Ammon's horn (tissue), 1 donor: ENCODE results near the gene SLF1.

Experiments
- DNase-seq: peaks from one replicate; pipeline ENCODE4 v3.0.0-alpha.2; 2016; ENCODE audit warnings: low spot score

SLF1 gene

GRCh38 chr5:94661086-94661485 is 42.6 kb downstream of the SLF1 start:
- DNase-seq: peak; percentile 58

GRCh38 chr5:94667937-94668336 is 49.5 kb downstream of the SLF1 start:
- DNase-seq: no peak

GRCh38 chr5:94670726-94671125 is 52.3 kb downstream of the SLF1 start:
- DNase-seq: no peak

- no peak for DNase-seq
These were observed 54.3 kb downstream of the SLF1 start for GRCh38 chr5:94672746-94673145.

- DNase-seq: no peak
These were observed 56.3 kb downstream of the SLF1 start for GRCh38 chr5:94674490-94675382.

- no peak for DNase-seq
These were observed 57.6 kb downstream of the SLF1 start for GRCh38 chr5:94675965-94676618.

- DNase-seq: no peak
These were observed 64.5 kb downstream of the SLF1 start for GRCh38 chr5:94682814-94683520.

GRCh38 chr5:94689908-94690307 is 71.4 kb downstream of the SLF1 start:
- DNase-seq: no peak

GRCh38 chr5:94690778-94691177 is 72.3 kb downstream of the SLF1 start:
- peak; percentile 11 for DNase-seq

- no peak for DNase-seq
These were observed 72.8 kb downstream of the SLF1 start for GRCh38 chr5:94691291-94691690.

GRCh38 chr5:94691949-94692348 is 73.5 kb downstream of the SLF1 start:
- DNase-seq: peak; percentile 47

- DNase-seq: no peak
These were observed 74.1 kb downstream of the SLF1 start for GRCh38 chr5:94692581-94692980.

- peak; percentile 53 for DNase-seq
These were observed 74.8 kb downstream of the SLF1 start for GRCh38 chr5:94693043-94693822.

GRCh38 chr5:94693845-94694370 is 75.4 kb downstream of the SLF1 start:
- no peak for DNase-seq

GRCh38 chr5:94694671-94695070 is 76.2 kb downstream of the SLF1 start:
- DNase-seq: no peak

GRCh38 chr5:94698197-94698596 is 79.7 kb downstream of the SLF1 start:
- no peak for DNase-seq

- no peak for DNase-seq
These were observed 81.1 kb downstream of the SLF1 start for GRCh38 chr5:94699562-94699961.

- DNase-seq: no peak
These were observed 82.1 kb downstream of the SLF1 start for GRCh38 chr5:94700592-94700991.

GRCh38 chr5:94702729-94703128 is 84.3 kb downstream of the SLF1 start:
- DNase-seq: no peak

- DNase-seq: no peak
These were observed 87.0 kb downstream of the SLF1 start for GRCh38 chr5:94705427-94705826.

- DNase-seq: no peak
These were observed 88.9 kb downstream of the SLF1 start for GRCh38 chr5:94707359-94707758.

- no peak for DNase-seq
These were observed 90.8 kb downstream of the SLF1 start for GRCh38 chr5:94709277-94709676.
